DOHH2 (cell line): Measurements from ENCODE around the gene PPM1A.

Experiments used
- H3F3A ChIP-seq: fragments of 200-600 bp; sonication (generic), shearing (Covaris generic); 2 replicates; pipeline ENCODE4 v1.6.0; 2016; ENCODE audit warnings: antibody characterized with exemption, mild to moderate bottlenecking; ENCODE audit not compliant: control insufficient read depth, insufficient read depth
- H3K27ac ChIP-seq: fragments of 200-600 bp; sonication (generic); 2 replicates; pipeline ENCODE4 v1.5.1; 2014; ENCODE audit warnings: low read depth, mild to moderate bottlenecking, low read length, moderate library complexity
- H3K27me3 ChIP-seq: fragments of 200-600 bp; sonication (generic); 2 replicates; pipeline ENCODE4 v1.6.1; 2014; ENCODE audit warnings: mild to moderate bottlenecking, low read length, mixed read lengths; ENCODE audit not compliant: control insufficient read depth
- H3K36me3 ChIP-seq: fragments of 200-600 bp; sonication (generic); 2 replicates; pipeline ENCODE4 v1.6.1; 2014; ENCODE audit warnings: mild to moderate bottlenecking, low read length, moderate library complexity, mixed read lengths; ENCODE audit not compliant: control insufficient read depth
- H3K4me1 ChIP-seq: fragments of 200-600 bp; sonication (generic); 2 replicates; pipeline ENCODE4 v1.6.1; 2014; ENCODE audit warnings: mild to moderate bottlenecking, low read length, mixed read lengths; ENCODE audit not compliant: control insufficient read depth
- H3K4me2 ChIP-seq: fragments of 200-600 bp; sonication (generic); 2 replicates; pipeline ENCODE4 v1.6.0; 2014; ENCODE audit warnings: mild to moderate bottlenecking, low read length, moderate library complexity
- H3K4me3 ChIP-seq: fragments of 200-600 bp; sonication (generic); 2 replicates; pipeline ENCODE4 v1.5.1; 2014; ENCODE audit warnings: mild to moderate bottlenecking, low read length, mixed read lengths
- H3K79me2 ChIP-seq: fragments of 200-600 bp; sonication (generic); 2 replicates; pipeline ENCODE4 v1.6.1; 2014; ENCODE audit warnings: mild to moderate bottlenecking, low read length, mixed read lengths; ENCODE audit not compliant: control insufficient read depth
- H3K9me2 ChIP-seq: fragments of 200-600 bp; sonication (generic); replicated peaks from 2 replicates; pipeline ENCODE4 v1.6.1; 2014; ENCODE audit warnings: mild to moderate bottlenecking, low read length, mixed read lengths; ENCODE audit not compliant: control insufficient read depth
- H3K9me3 ChIP-seq: fragments of 200-600 bp; sonication (generic); 2 replicates; pipeline ENCODE4 v1.6.1; 2014; ENCODE audit warnings: antibody characterized with exemption, low read length, mixed read lengths; ENCODE audit not compliant: control insufficient read depth, insufficient read depth
- H4K20me1 ChIP-seq: fragments of 200-600 bp; sonication (generic); 2 replicates; pipeline ENCODE4 v1.6.0; 2014; ENCODE audit warnings: low read depth, mild to moderate bottlenecking, antibody characterized with exemption, low read length, moderate library complexity; ENCODE audit not compliant: control insufficient read depth, insufficient read depth
- CTCF ChIP-seq: fragments of 200-600 bp; sonication (generic); IDR thresholded peaks from one replicate; pipeline ENCODE4 v1.5.1; 2014; ENCODE audit warnings: antibody characterized with exemption, mild to moderate bottlenecking, low read depth, low read length; ENCODE audit not compliant: poor library complexity, severe bottlenecking
- EZH2phosphoT487 ChIP-seq: fragments of 200-600 bp; sonication (generic); IDR thresholded peaks from 2 replicates; pipeline ENCODE4 v1.6.1; 2017; ENCODE audit warnings: borderline replicate concordance, mild to moderate bottlenecking, antibody characterized with exemption, low read length, moderate library complexity, mixed read lengths

PPM1A gene

GRCh38 chr14:60248697-60249318 lies at the start of gene PPM1A:
Gene PPM1A, plus strand, starts transcription at chr14:60249221. Its CDS starts 33,483 bp downstream, at chr14:60282704.
- TF ChIP-seq EZH2phosphoT487 (no peak), CTCF (no peak)
- Histone ChIP-seq H3F3A (peaks cover 10% of the 10 kb centered on the region; the same call in 1 of the 2 replicates), H3K79me2 (peaks cover 49% of the 10 kb centered on the region), H3K27me3 (no peaks in the 10 kb centered on the region), H3K4me1 (peaks cover 69% of the 10 kb centered on the region), H3K9me3 (no peaks in the 10 kb centered on the region), H3K4me2 (peak within 1 kb of the TSS; percentile 96), H4K20me1 (peaks cover 12% of the 10 kb centered on the region; the same call in 1 of the 2 replicates), H3K9me2 (no peaks in the 10 kb centered on the region), H3K36me3 (peaks cover 37% of the 10 kb centered on the region), H3K4me3 (peak within 1 kb of the TSS; percentile 96), H3K27ac (peak within 1 kb of the TSS; percentile 93)

- Histone ChIP-seq H3K27ac (no peak overlapping the region), H3K36me3 (no peaks in the 10 kb centered on the region), H3K4me2 (no peak overlapping the region), H4K20me1 (no peaks in the 10 kb centered on the region), H3K9me2 (no peaks in the 10 kb centered on the region), H3K9me3 (peaks cover 11% of the 10 kb centered on the region; the same call in 1 of the 2 replicates), H3K79me2 (no peaks in the 10 kb centered on the region), H3K4me1 (peaks cover 46% of the 10 kb centered on the region), H3K4me3 (no peak overlapping the region), H3K27me3 (no peaks in the 10 kb centered on the region), H3F3A (peaks cover 10% of the 10 kb centered on the region)
- TF ChIP-seq EZH2phosphoT487 (no peak), CTCF (no peak)
These were observed 49.7 kb upstream of the PPM1A start for GRCh38 chr14:60199321-60199720.

GRCh38 chr14:60204104-60204842 lies 44.7 kb upstream of the PPM1A start:
- H3K27ac ChIP-seq, result peak overlapping the region; percentile 90
- H3K36me3 ChIP-seq, result no peaks in the 10 kb centered on the region
- peaks cover 6% of the 10 kb centered on the region; the same call in 1 of the 2 replicates for H3K9me3 ChIP-seq
- peak overlapping the region; percentile 61 for H3K4me3 ChIP-seq
- peaks cover 14% of the 10 kb centered on the region for H3F3A ChIP-seq
- H3K27me3 ChIP-seq, result no peaks in the 10 kb centered on the region
- TF ChIP-seq CTCF (no peak), EZH2phosphoT487 (no peak)
- H3K4me1 ChIP-seq, result peaks cover 39% of the 10 kb centered on the region
- H3K79me2 ChIP-seq, result no peaks in the 10 kb centered on the region
- no peaks in the 10 kb centered on the region for H4K20me1 ChIP-seq
- H3K4me2 ChIP-seq, result peak overlapping the region; percentile 74
- H3K9me2 ChIP-seq, result no peaks in the 10 kb centered on the region
